22Rv1 (cell line): ENCODE data around the gene LHX1.

ENCODE experiments used
- CTCF ChIP-seq: fragments of 450-650 bp; IDR thresholded peaks from 2 replicates; pipeline ENCODE4 v1.5.1; 2017; ENCODE audit warnings: mild to moderate bottlenecking
- ZFX ChIP-seq: fragments of 450-650 bp; IDR thresholded peaks from 2 replicates; pipeline ENCODE4 v1.6.1; 2017; ENCODE audit warnings: antibody characterized with exemption, borderline replicate concordance

GRCh38 chr17:36931697-36932382 is 5.4 kb upstream of the LHX1 start:
- TF ChIP-seq CTCF (no peak), ZFX (no peak)
